Inferior parietal cortex (tissue), 1 donor: ENCODE measurements around the gene CRTC1.

ENCODE experiments used
- DNase-seq: peaks from one replicate; pipeline ENCODE4 v3.0.0-alpha.2; 2016; ENCODE audit errors: extremely low spot score

The CRTC1 gene

DNA sequence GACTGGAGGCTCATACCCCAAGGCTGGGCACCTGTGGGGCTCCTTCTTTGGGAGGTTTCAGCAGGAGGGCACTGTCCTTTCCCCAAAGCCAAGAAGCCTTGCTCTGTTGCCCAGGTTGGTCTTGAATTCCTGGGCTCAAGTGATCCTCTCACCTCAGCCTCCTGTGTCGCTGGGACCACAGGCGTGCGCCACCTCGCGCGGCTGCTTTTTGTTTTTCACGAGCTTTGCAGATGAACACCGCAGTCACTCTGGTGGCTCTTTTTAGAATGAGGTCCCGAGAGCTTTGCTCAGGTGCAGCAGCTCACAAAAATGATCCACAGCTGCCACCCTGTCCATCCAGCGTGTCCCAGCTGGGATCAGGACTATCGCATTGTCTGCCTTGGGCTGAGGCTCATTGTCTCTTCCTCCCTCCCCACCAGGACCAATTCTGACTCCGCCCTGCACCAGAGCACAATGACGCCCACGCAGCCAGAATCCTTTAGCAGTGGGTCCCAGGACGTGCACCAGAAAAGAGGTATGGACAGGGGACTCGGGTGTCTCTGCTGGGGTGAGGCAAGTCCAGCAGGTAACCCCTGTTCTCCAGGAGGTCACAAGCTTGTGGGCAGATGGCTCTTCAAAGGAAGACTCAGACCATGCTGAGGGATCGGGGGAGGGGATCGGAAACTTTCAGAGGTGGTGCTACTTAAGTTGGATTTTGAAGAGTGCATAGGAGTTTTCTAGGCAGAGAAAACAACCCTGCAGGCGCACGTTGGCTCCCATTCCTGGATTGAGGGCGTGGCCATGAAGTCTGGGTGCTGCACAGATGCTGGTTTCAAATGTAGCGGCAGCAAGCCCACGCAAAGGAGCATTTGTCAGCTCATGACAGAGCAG, 66.1 kb downstream of the CRTC1 start:
- no peak for DNase-seq

- DNase-seq: no peak
These were observed 67.0 kb downstream of the CRTC1 start for GRCh38 chr19:18750295-18750970.

DNA sequence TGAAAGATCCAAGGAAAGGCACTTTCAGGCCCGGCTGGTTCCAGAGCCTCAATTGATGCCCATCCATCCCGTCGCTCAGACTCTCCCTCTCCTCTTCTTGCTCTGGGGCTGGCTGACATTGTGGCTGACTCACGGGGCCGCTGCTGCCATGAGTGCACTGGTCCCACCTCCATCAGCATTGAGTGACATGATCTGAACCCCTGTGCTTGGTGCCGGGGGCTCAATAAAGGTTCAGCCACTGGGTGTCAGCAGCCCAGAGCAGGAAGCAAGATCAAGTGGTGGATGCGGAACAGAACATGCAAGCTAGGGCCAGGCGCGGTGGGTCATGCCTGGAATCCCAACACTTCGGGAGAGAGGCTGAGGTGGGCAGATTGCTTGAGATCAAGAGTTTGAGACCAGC, 68.1 kb downstream of the CRTC1 start:
- no peak for DNase-seq

DNA sequence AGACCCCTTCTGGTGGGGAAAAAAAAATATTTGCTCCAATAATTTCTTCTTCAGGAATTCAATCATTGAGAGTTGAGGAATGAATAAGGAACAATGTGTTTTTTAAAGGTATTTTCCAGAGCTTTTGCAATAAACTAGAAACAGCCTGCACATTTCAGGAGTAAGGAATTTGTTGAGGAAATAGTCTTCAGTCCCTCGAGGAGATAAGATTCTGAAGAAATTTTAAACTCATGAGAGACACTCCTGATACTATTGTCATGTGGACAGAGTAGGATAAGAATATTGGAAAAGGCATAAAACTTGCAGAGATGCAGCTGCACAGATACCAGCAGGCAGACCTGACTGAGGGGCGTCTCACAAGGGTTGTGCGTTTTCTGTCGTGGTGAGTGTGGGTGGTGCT, 71.0 kb downstream of the CRTC1 start:
- no peak for DNase-seq

GRCh38 chr19:18756896-18757295, 73.4 kb downstream of the CRTC1 start:
- DNase-seq: no peak

DNA sequence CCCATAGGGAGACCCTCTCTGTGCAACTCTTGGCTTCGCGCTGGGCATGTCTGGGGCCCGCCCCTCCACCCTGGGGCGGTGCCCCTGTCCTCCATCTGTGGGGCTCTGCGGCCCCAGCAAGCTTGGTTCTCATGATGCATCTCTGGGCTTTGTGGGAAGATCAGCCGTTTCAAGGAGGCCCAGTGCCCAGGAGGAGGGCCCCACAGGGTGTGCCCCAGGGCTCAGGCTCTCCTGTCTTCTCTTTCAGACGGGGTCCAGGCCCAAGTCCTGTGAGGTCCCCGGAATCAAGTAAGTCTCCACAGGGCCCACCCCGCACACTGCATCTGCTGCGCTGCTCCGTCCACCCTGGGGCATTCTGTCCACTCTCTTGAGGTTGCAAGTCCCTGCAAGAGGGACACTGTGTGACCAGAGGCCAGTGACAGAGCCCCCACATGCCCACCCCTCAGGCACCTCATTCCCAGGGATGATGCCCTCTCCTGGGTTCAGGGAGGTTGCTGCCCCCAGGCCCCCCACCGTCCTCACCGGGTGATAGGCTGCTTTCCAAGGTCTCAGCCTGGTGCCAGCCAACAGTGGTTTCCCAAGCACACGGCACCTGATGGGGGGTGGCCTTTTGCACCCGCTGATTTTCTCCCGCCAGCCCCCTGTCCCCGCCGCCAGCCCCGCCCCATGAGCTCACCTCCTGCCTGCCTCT, 76.0 kb downstream of the CRTC1 start:
- no peak for DNase-seq

DNA sequence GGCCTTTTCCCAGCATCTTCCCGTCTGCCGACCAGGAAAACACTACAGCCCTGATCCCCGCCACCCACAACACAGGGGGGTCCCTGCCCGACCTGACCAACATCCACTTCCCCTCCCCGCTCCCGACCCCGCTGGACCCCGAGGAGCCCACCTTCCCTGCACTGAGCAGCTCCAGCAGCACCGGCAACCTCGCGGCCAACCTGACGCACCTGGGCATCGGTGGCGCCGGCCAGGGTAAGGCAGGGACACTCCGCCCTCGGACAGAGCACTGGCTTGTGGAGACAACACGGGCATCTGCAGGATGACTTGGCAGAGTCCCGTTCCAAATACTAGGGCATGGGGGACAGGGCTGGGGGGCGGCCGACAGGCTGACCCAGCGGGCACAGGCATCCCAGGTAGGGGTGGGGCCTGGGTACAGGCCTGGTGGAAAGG, 76.5 kb downstream of the CRTC1 start:
- DNase-seq: no peak

DNA sequence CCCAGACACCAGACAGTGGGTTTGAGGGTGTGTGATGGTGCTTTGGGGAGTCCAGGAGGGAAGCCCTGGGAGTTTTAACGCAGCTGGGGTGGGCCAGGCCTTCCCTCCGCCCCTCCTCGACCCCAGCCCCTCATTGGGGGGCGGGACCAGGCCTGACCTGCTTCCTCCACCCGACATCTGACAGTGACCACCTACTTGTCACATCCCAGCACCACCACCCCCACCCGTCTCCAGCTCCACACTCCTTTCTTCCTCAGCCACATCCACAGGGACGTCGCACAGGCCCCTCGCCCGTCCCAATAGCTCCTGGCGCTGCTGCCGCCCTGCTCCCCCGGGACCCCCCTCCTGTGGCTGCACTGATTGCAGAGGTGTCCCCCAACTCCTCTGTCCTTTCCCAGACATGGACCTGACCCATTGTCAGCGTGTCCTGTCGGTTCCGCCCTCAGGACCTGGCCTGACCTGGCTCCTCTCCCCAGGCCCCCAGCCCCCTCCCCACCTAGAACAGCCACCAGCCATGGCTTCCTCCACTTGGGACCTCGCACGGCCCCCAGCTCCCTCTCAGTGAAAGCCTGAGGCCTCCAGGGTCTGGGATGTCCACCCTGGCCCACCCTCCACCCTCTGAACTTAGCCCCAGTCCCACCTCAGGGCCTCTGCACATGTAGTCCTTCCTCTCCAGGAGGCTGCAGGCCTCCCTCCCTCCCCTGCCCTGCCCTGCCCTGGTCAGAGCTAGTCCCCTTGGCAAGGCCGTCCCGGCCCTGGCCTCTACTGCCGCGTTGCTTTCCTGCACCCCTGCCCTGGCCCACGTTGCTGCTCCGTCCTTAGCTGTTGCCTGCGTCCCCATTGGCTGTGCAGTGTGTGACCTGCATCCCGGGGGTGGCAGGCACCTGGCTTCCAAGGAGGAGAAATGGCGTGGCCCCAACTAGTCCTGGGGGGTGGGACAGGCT, 77.2 kb downstream of the CRTC1 start:
- DNase-seq: no peak

DNA sequence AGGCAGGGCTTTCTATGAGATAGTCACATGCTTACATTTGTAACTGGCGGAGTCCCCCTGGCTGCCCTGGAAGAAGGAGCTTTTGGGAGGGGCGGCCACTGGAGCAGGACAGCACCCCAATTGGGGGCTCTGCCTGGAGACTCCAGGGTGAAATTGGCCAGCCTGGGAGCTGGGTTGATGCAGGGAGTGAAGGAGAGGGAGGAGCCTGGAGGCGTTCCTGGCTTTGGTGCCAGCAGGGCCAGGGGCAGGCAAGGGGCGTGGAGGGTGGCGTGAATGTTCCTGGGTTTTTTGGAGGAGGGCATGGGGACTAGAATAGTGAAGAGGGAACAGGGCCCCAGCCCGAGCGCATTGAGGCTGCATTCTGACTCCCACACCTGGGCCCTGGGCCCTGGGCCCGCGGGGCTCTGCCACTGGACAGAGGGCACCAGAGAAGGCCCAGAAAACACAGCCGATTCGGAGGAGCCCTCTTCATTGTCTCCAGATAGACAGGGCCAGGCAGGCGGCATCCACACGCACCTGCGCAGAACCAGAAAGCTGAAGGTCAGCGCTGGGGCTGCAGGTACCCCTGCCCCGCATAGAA, 78.1 kb downstream of the CRTC1 start:
- no peak for DNase-seq

DNA sequence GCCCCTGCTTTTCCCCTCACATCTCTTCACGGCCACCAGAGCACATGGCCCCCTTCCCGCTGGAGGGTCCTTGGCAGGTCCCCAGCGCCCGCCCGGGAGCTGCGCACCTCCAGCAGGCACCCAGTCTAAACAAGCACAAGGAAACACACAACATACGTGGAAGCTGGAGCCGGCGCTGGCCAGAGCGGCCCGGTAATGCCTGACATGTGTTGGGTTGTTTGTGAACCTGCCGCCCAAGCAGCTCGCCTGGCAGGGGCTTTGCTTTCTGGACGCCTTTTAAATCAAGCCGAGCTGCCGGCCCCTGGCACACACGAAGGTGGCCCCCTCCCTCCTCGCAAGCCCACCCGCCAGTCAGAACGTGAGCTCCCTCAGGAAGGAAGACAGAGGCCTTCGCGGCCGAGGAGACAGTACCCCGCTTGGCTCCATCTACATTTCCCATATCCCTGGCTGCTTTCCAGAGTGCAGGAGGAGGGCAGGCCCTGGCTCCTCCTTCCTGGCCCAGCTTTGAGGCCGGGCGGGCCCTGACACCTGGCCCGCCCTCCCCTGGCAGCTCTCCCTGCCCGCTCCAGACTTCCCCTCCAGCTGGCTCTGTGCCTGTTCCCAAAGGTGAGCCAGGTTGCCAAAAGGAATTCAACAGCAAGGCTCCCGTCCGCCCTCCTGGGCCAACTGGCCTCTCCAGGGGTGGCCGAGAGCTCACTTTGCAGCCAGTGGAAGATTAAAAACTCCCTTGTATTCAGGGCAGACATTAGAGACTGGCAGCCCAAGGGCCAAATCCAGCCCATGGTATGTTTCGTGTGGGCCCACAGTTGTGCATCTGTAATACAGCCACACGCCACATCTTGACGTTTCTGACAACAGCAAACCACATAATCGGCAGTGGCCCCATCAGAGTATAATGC, 78.9 kb downstream of the CRTC1 start:
- no peak for DNase-seq

DNA sequence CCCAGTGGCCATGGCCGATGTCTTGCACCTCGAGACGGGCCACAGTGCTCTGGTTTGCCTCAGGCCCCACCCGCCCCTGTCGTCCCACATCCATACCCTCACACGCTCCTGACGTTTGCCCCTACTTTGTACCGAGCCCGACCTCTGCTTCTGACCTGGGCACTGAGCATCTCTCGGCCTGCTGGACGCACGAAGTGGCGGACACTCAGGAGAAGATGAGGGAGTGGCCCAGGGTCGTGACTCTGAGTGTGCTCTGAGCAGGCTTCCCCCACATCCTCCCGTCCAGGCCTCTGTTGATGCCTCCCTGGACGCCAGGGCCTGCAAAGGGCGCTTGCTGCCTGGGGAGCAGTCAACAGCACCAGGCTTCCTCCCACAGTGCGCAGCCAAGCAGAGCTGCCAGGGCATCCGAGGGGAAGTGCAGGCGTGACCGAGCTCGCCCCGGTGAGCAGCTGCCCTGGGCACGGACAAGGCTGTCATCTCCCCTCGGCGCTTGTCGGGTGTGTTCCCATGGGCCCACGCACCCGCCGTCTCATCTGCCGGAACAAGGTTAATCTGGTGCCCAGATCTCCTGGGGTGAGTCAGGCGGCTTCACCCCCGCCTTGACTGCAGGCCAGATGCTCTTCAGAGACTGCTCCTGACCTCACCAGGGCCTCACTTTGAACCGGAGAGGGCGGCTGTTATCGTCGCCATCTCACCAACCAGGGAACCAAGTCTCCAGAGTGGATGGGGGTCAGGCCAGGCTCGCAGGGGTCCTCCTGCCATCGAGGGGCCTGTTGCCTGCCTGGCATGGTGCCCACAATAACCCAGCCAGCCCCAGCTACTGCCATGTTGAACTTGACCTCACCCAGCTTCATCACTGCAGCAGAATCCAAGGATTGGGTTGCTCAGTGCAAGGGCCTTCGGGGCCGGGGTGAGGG, 80.5 kb downstream of the CRTC1 start:
- DNase-seq: no peak

- no peak for DNase-seq
These were observed 81.1 kb downstream of the CRTC1 start for GRCh38 chr19:18764591-18765051.

GRCh38 chr19:18765224-18765623, 81.7 kb downstream of the CRTC1 start:
- no peak for DNase-seq

- DNase-seq: no peak
These were observed 84.7 kb downstream of the CRTC1 start for GRCh38 chr19:18768046-18768771.

DNA sequence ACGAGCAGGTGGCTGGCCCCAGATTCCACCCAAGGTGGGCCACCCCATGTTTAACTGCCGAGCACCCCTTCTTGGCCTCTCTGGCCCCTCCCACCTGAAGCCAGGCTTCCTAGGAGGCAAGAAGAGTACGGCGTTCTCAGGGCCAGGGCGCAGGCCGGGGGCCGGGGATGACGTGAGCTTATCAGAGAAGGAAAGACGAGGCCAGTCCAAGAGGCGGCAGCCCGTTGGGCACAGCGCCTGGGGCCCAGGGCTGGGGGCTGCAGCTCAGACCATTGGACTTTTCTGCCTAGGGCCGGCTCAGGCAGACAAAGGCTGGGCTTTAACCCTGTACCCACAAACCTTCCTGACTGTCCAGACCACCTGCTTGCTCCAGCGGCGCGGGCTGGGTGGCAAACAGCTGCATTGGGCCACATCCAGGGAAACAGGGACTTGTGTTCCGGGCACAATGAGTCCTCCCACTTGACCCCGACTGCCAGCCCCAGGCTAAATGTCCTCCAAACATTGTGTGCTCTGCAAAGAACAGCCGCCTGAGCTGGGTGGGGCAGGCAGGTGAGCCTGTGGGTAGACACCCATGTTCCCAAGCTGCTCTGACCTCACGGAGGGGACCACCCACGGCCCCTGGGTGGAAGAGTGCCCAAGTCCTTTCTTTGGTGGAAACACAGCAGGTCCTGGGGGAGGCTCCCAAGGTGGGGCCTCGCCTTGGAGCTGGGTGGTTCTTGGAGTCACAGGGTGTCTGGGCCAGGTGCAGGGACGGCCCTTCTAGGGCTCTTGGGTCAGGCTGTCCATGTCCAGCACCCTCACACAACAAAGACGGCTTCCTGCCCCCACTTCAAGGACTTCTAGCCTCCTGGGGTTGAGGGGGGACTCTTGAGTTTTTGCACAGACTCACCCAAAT, 85.8 kb downstream of the CRTC1 start:
- no peak for DNase-seq

DNA sequence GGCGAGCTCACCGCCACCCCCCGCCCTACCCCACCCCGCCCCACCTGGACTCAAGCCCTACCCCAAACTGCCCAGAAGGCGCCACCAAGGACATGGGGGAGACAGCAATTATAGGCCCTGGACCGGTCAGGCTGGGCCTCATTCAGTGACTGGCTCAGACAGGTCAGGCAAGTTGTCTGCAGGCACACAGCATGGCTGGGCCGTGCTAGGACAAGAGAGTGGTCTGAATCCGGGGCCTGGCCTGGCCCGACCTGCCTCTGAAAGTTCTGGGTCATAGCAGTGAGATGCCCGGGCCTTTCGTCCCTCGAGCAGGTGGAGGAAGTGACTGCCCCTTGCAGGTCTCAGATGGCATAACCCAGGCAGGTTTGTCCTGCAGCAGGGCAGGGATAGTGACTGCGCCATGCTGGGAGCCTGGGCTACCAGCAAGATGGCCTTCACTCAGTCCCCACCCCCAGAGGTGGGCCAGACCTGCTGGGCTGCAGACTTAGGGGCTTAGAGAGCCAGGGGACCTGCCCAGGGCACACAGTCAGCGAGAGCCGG, 86.6 kb downstream of the CRTC1 start:
- no peak for DNase-seq
